ENCODE results near the gene SLC36A4.

The SLC36A4 gene

DNA sequence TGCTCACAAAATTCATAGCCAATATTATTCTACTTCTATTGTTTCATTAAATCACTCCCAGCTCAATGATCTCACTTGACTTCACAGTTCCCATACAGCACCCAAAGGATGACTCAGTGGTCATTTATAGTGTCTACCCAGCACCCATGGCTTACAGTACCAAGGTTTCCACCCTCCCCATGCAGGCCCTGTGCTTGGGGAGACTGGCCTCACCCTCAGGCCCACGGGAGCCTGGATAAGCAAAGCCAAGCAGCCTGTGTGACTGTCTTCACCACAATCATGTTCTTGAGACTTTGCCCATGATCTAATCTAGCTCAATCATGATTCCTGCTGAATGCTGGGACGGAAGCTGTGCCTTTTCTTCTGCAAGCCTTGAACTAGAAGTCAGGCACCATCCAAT is 97.6 kb downstream of the SLC36A4 start:
- Histone ChIP-seq H3K36me3 (ENCODE audit: control insufficient read depth, low read length) (no peaks in the 10 kb centered on the region), H3K27ac (ENCODE audit: low read depth, low read length) (no peak overlapping the region), H3K9me2 (replicated peaks; ENCODE audit: control insufficient read depth, low read length) (no peaks in the 10 kb centered on the region), H4K20me1 (ENCODE audit: control insufficient read depth, insufficient read depth, low read depth, low read length) (no peaks in the 10 kb centered on the region), H3K79me2 (ENCODE audit: control insufficient read depth, low read length) (no peaks in the 10 kb centered on the region), H3K9me3 (ENCODE audit: control insufficient read depth, insufficient read depth, low read length) (no peaks in the 10 kb centered on the region), H3K27me3 (ENCODE audit: control insufficient read depth, low read length) (no peaks in the 10 kb centered on the region), H3K4me3 (ENCODE audit: low read length) (no peak overlapping the region), H3K4me2 (ENCODE audit: low read length) (no peak overlapping the region), H3F3A (ENCODE audit: control insufficient read depth, insufficient read depth) (no peaks in the 10 kb centered on the region), H3K4me1 (ENCODE audit: control insufficient read depth, low read length) (no peaks in the 10 kb centered on the region)
- no peak for TF ChIP-seq EZH2phosphoT487 (IDR thresholded peaks at IDR 0.05; ENCODE audit: borderline replicate concordance, low read length)
- TF ChIP-seq, protein P1, sequence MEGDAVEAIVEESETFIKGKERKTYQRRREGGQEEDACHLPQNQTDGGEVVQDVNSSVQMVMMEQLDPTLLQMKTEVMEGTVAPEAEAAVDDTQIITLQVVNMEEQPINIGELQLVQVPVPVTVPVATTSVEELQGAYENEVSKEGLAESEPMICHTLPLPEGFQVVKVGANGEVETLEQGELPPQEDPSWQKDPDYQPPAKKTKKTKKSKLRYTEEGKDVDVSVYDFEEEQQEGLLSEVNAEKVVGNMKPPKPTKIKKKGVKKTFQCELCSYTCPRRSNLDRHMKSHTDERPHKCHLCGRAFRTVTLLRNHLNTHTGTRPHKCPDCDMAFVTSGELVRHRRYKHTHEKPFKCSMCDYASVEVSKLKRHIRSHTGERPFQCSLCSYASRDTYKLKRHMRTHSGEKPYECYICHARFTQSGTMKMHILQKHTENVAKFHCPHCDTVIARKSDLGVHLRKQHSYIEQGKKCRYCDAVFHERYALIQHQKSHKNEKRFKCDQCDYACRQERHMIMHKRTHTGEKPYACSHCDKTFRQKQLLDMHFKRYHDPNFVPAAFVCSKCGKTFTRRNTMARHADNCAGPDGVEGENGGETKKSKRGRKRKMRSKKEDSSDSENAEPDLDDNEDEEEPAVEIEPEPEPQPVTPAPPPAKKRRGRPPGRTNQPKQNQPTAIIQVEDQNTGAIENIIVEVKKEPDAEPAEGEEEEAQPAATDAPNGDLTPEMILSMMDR (IDR thresholded peaks at IDR 0.05; ENCODE audit: low read depth, low read length, poor library complexity, severe bottlenecking), result no peak

DNA sequence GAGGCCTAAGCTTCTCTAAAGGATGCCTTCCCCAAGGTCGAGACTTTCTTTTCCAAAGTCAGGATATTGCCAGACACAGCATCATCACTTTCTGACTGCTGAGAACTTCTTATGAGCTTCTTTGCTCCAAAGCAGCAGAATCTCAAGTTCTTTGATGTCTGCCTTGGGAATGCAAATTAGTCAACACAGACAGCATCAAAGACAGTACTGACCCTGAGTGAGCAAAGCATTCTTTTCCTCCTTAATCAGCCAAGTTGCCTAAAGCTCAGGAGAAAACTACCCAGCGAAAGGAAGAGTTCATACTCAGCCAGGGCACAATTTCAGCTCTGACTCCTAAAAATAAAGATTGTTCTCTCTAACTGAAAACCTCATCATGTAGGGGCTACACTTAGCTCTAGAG is 98.0 kb downstream of the SLC36A4 start:
- no peaks in the 10 kb centered on the region for H4K20me1 ChIP-seq (ENCODE audit: control insufficient read depth, insufficient read depth, low read depth, low read length)
- no peaks in the 10 kb centered on the region for H3K9me2 ChIP-seq (replicated peaks; ENCODE audit: control insufficient read depth, low read length)
- no peaks in the 10 kb centered on the region for H3K36me3 ChIP-seq (ENCODE audit: control insufficient read depth, low read length)
- no peak for TF ChIP-seq EZH2phosphoT487 (IDR thresholded peaks at IDR 0.05; ENCODE audit: borderline replicate concordance, low read length)
- TF ChIP-seq, protein P1 (IDR thresholded peaks at IDR 0.05; ENCODE audit: low read depth, low read length, poor library complexity, severe bottlenecking), result no peak
- H3K79me2 ChIP-seq (ENCODE audit: control insufficient read depth, low read length), result no peaks in the 10 kb centered on the region
- H3K4me3 ChIP-seq (ENCODE audit: low read length), result no peak overlapping the region
- H3K27me3 ChIP-seq (ENCODE audit: control insufficient read depth, low read length), result no peaks in the 10 kb centered on the region
- no peaks in the 10 kb centered on the region for H3F3A ChIP-seq (ENCODE audit: control insufficient read depth, insufficient read depth)
- no peak overlapping the region for H3K27ac ChIP-seq (ENCODE audit: low read depth, low read length)
- no peak overlapping the region for H3K4me2 ChIP-seq (ENCODE audit: low read length)
- H3K9me3 ChIP-seq (ENCODE audit: control insufficient read depth, insufficient read depth, low read length), result no peaks in the 10 kb centered on the region
- no peaks in the 10 kb centered on the region for H3K4me1 ChIP-seq (ENCODE audit: control insufficient read depth, low read length)
